ENCODE results near the gene SGK2. TPM values are rescaled to one million over a fixed set of nuclear protein-coding genes. Genes with fewer than 3 reads are reported as not detected.

SGK2 gene
- 0.26 and 0.44 TPM in 2 replicates for total RNA-seq

DNA sequence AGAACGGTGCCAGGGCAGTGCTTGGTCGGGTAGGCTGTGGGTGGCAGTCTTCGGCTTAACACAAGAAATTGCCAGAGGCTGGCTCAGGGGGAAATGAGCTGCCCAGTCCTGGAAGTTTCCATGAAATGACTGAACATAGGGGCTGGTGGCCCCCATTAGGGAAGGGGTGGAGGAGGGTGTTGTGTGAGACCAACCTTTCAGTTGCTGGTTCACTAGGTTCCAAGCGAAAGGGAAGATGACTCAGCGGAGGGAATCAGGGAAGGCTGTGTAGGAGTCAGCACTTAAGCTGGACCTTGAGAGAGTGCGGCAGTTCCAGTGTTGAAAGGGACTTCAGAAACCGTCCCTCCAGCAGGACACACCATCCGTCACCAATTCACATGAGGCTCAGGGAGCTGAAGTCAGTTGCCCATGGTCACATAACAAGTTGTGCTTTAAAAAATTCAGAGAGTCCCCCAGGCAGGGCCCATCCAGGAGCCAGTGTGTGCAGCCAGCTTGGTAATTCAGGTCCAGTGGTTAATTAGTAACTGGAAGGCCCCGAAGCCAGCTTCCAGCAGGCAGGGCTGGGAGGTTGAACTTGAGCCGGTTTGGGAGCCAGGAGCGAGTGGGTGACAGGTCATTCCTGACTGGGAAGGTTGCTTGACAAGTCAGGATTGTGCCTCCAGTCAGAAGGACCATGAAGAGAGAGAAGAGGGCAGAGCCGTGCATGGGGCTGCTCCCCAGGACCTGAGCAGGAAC, at the start of gene SGK2:
TSS of gene SGK2 (plus strand) at position 616 of the 735 bp plus-strand sequence. CDS start 7,469 bp downstream, outside the sequence.

DNA sequence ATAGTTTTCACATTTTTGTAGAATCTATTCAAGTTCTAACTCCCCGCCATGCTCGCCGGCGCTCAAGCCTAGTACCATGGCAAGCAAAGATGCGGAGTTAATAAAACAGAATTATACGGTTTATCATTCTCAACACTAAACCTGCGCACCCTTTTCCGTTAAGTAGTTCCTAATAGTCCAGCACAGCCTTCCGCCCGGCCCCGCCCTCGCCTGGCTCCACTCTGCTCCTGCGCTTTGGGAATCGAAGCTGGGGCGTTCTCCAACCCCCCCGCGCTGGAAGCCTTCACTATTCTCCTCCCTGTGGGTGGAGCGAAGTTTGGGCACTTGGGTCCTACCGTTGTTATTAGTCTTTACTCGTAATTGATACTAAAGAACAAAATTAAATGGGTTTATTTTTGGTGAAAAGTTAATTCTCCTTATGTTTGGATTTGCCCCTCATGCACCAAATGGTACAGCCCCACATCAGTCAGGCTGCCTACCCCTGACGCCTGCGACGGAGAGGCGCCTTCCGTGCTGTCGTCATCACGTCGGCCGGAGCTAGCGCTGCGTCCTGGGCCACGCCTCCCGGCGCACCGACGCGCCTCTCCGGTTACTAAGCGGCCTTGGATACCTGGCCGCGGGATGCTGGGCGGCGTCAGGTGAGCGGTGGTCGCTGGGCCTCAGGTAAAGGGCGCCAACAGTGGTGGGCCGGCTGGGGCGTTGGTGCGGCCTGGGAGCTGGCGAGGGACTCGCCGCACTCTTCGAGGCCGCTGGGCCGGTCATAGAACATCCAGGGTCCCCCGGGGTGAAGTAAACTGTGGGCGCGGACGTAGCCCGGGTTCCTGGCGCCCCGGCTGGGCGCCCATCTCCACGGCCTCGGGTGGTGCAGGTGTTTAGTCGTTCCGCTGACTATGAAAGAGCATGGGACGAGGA, 31.8 kb downstream of the SGK2 start, which contains the start of gene IFT52:
TSS of gene IFT52 (plus strand) at position 546 of the 912 bp plus-strand sequence. CDS start 3,762 bp downstream, outside the sequence.

Other genes with a start within 250 kb of the SGK2 start
- 47.7 and 51.4 TPM in 2 replicates for gene SRSF6, start 101.1 kb upstream of the SGK2 start, total RNA-seq
- 5.2 TPM in 2 replicates for gene L3MBTL1, start 51.3 kb upstream of the SGK2 start, total RNA-seq
- gene IFT52, start 31.9 kb downstream of the SGK2 start, total RNA-seq, result 49.4 and 52.4 TPM in 2 replicates
- 3.9 and 6.1 TPM in 2 replicates for gene MYBL2, start 108.1 kb downstream of the SGK2 start, total RNA-seq
- not detected in 2 replicates for gene GTSF1L, start 168.0 kb downstream of the SGK2 start, total RNA-seq

All from aortic smooth muscle cell (primary cell).